ENCODE data around the gene GJA1.

The GJA1 gene

DNA sequence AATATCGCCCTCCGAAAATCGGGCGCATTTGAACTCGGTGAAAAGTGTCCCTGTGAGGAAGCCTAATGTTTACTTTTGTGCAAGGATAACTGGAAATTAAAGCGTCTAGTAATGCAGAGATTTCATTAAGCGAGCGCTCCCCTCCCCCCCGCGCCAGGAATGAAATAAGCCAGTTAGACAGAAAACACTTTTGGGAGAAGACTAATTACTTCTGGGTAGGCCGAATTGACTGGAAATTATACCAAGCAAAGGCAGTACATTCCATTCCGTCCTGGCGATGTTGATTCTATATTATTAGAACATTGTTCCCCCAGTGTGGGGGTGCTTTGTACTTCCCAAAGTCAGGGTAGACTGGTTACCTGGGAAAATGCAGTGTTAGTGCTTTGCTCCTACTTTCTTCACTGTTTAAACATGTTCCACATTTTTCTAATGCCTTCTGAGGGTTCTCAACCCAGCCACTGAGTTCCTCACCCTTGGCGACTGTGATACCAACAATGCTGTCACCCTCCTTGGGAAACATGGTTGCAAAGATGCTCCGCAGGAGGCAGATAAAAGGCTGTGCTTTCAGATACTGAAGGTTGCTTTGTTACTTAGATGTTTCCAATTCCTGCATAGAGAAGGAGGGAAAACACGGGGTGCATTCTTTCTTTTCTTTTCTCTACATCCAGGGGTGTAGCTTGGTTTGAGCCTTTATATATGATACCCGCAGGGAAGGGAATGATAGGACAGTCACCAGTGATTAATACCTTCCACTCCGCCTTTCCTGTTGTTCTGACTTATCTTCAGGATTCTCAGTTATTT is 2.6 kb downstream of the GJA1 start:
- no peak overlapping the region for H3K27ac ChIP-seq (ENCODE audit: low read length)
- no peak overlapping the region for H3K9ac ChIP-seq (ENCODE audit: low read length)
- no peaks in the 10 kb centered on the region for H3K27me3 ChIP-seq (replicated peaks; ENCODE audit: insufficient read depth, low read length)
- TF ChIP-seq, protein P1, sequence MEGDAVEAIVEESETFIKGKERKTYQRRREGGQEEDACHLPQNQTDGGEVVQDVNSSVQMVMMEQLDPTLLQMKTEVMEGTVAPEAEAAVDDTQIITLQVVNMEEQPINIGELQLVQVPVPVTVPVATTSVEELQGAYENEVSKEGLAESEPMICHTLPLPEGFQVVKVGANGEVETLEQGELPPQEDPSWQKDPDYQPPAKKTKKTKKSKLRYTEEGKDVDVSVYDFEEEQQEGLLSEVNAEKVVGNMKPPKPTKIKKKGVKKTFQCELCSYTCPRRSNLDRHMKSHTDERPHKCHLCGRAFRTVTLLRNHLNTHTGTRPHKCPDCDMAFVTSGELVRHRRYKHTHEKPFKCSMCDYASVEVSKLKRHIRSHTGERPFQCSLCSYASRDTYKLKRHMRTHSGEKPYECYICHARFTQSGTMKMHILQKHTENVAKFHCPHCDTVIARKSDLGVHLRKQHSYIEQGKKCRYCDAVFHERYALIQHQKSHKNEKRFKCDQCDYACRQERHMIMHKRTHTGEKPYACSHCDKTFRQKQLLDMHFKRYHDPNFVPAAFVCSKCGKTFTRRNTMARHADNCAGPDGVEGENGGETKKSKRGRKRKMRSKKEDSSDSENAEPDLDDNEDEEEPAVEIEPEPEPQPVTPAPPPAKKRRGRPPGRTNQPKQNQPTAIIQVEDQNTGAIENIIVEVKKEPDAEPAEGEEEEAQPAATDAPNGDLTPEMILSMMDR (IDR thresholded peaks at IDR 0.05; ENCODE audit: low read length): no peak
- no peak for TF ChIP-seq EZH2phosphoT487 (IDR thresholded peaks at IDR 0.05; ENCODE audit: low read length)
- no peak for TF ChIP-seq EZH2 (optimal IDR thresholded peaks at IDR 0.05; ENCODE audit: low read depth, low read length)
- H3K36me3 ChIP-seq (replicated peaks; ENCODE audit: insufficient read depth, low read length): no peaks in the 10 kb centered on the region
- H3K4me1 ChIP-seq (ENCODE audit: low read length): peaks cover 5% of the 10 kb centered on the region; the same call in 1 of the 2 replicates
- no peak for DNase-seq
- H3K4me3 ChIP-seq (ENCODE audit: low read length): no peak overlapping the region; the same call in 1 of the 2 replicates
- H3K9me2 ChIP-seq (replicated peaks; ENCODE audit: insufficient read depth, low read length): no peaks in the 10 kb centered on the region
- H4K20me1 ChIP-seq (ENCODE audit: insufficient read depth, low read length): no peaks in the 10 kb centered on the region
- peak overlapping the region; percentile 79; the same call in 1 of the 2 replicates for H2AFZ ChIP-seq (ENCODE audit: low read length)
- peak overlapping the region; percentile 73 for H3K4me2 ChIP-seq (ENCODE audit: low read depth, low read length)
- H3K9me3 ChIP-seq (replicated peaks; ENCODE audit: insufficient read depth, low read length): no peaks in the 10 kb centered on the region
- H3K79me2 ChIP-seq (ENCODE audit: low read length): peaks cover 18% of the 10 kb centered on the region
- no peaks in the 10 kb centered on the region for H3F3A ChIP-seq (ENCODE audit: insufficient read depth, low read length)

DNA sequence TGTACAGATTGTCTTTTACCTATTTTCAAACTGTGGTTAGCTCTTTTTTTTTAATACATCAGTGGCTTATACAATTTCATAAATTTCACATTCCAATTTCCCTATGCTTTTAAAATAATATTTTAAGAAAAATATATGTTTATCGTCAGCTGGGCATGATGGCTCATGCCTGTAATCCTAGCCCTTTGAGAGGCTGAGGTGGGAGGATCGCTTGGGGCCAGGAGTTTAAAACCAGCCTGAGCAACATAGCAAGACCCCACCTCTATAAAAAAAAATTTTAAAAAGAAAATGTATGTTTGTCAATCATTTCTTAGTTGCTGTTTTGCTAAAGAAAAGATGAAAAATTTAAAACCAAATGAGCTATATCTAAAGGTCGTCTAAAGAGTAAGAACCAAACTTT is 3.4 kb downstream of the GJA1 start:
- H3K9me2 ChIP-seq (replicated peaks; ENCODE audit: insufficient read depth, low read length): no peaks in the 10 kb centered on the region
- no peak for DNase-seq
- no peaks in the 10 kb centered on the region for H3K36me3 ChIP-seq (replicated peaks; ENCODE audit: insufficient read depth, low read length)
- no peak overlapping the region for H3K27ac ChIP-seq (ENCODE audit: low read length)
- no peak overlapping the region for H2AFZ ChIP-seq (ENCODE audit: low read length)
- no peaks in the 10 kb centered on the region for H3K9me3 ChIP-seq (replicated peaks; ENCODE audit: insufficient read depth, low read length)
- no peaks in the 10 kb centered on the region for H3K27me3 ChIP-seq (replicated peaks; ENCODE audit: insufficient read depth, low read length)
- no peak overlapping the region for H3K4me3 ChIP-seq (ENCODE audit: low read length)
- no peak overlapping the region for H3K4me2 ChIP-seq (ENCODE audit: low read depth, low read length)
- no peak for TF ChIP-seq EZH2phosphoT487 (IDR thresholded peaks at IDR 0.05; ENCODE audit: low read length)
- H3K9ac ChIP-seq (ENCODE audit: low read length): no peak overlapping the region
- no peaks in the 10 kb centered on the region for H4K20me1 ChIP-seq (ENCODE audit: insufficient read depth, low read length)
- no peaks in the 10 kb centered on the region for H3F3A ChIP-seq (ENCODE audit: insufficient read depth, low read length)
- peaks cover 5% of the 10 kb centered on the region; the same call in 1 of the 2 replicates for H3K4me1 ChIP-seq (ENCODE audit: low read length)
- H3K79me2 ChIP-seq (ENCODE audit: low read length): peaks cover 18% of the 10 kb centered on the region

DNA sequence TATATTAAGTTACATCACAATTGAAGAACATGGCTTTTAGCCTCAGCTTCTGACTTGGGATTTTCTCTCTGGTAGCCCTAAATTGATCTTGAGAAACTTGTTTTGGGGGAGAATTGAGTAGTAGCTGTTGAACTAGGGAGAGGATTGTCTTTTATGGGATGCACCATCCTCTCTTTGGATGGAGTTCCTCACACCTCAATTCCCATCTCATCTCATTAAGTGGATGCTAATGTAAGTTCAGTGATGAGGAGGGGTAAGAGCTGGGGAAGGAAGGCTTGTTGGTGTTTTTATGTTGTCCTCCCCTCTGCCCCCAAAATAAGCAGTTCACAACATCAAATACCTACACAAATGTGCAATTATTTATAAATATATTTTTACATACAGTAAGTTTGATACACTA is 4.0 kb downstream of the GJA1 start:
- Histone ChIP-seq H3K4me2 (ENCODE audit: low read depth, low read length) (no peak overlapping the region), H3K27ac (ENCODE audit: low read length) (no peak overlapping the region), H4K20me1 (ENCODE audit: insufficient read depth, low read length) (no peaks in the 10 kb centered on the region), H3K36me3 (replicated peaks; ENCODE audit: insufficient read depth, low read length) (no peaks in the 10 kb centered on the region), H2AFZ (ENCODE audit: low read length) (no peak overlapping the region), H3K9ac (ENCODE audit: low read length) (no peak overlapping the region), H3K9me2 (replicated peaks; ENCODE audit: insufficient read depth, low read length) (no peaks in the 10 kb centered on the region), H3K4me3 (ENCODE audit: low read length) (no peak overlapping the region), H3K9me3 (replicated peaks; ENCODE audit: insufficient read depth, low read length) (no peaks in the 10 kb centered on the region), H3F3A (ENCODE audit: insufficient read depth, low read length) (no peaks in the 10 kb centered on the region), H3K79me2 (ENCODE audit: low read length) (peaks cover 18% of the 10 kb centered on the region), H3K27me3 (replicated peaks; ENCODE audit: insufficient read depth, low read length) (no peaks in the 10 kb centered on the region), H3K4me1 (ENCODE audit: low read length) (peaks cover 5% of the 10 kb centered on the region; the same call in 1 of the 2 replicates)
- TF ChIP-seq EZH2 (optimal IDR thresholded peaks at IDR 0.05; ENCODE audit: low read depth, low read length) (no peak), EZH2phosphoT487 (IDR thresholded peaks at IDR 0.05; ENCODE audit: low read length) (no peak)
- TF ChIP-seq, protein P1 (IDR thresholded peaks at IDR 0.05; ENCODE audit: low read length): no peak
- DNase-seq: no peak

DNA sequence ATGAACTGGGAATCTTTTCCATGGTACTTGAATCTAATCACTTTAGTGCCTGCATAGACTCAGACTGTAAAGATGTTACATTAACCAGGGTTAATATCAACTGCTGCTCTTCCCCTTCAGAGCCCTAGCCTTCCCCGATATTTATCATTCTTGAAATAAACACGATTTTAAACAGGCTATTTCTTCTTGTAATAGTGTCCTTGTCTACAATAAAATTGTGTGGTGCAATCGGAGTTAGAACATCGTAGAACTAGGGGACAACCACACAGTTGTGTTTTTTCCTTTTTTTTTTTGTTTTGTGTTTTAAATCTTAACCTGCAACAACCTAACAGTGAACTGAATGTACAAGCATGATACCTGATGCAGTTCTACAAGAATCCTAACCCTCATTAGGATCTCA is 4.5 kb downstream of the GJA1 start:
- Histone ChIP-seq H4K20me1 (ENCODE audit: insufficient read depth, low read length) (no peaks in the 10 kb centered on the region), H3K9ac (ENCODE audit: low read length) (no peak overlapping the region), H3K27me3 (replicated peaks; ENCODE audit: insufficient read depth, low read length) (no peaks in the 10 kb centered on the region), H3F3A (ENCODE audit: insufficient read depth, low read length) (no peaks in the 10 kb centered on the region), H3K4me1 (ENCODE audit: low read length) (peaks cover 4% of the 10 kb centered on the region; the same call in 1 of the 2 replicates), H3K9me2 (replicated peaks; ENCODE audit: insufficient read depth, low read length) (no peaks in the 10 kb centered on the region), H3K36me3 (replicated peaks; ENCODE audit: insufficient read depth, low read length) (no peaks in the 10 kb centered on the region), H3K79me2 (ENCODE audit: low read length) (peaks cover 18% of the 10 kb centered on the region), H2AFZ (ENCODE audit: low read length) (no peak overlapping the region), H3K4me3 (ENCODE audit: low read length) (no peak overlapping the region), H3K4me2 (ENCODE audit: low read depth, low read length) (no peak overlapping the region), H3K27ac (ENCODE audit: low read length) (no peak overlapping the region), H3K9me3 (replicated peaks; ENCODE audit: insufficient read depth, low read length) (no peaks in the 10 kb centered on the region)
- TF ChIP-seq EZH2 (optimal IDR thresholded peaks at IDR 0.05; ENCODE audit: low read depth, low read length) (no peak), EZH2phosphoT487 (IDR thresholded peaks at IDR 0.05; ENCODE audit: low read length) (no peak)
- TF ChIP-seq, protein P1 (IDR thresholded peaks at IDR 0.05; ENCODE audit: low read length): no peak
- DNase-seq: no peak

Measured in MM.1S (cell line).